Prostate gland (tissue), 2 donors: ENCODE data around the gene MATK. TPM values are rescaled to one million over a fixed set of nuclear protein-coding genes. Genes with fewer than 3 reads are reported as not detected.

Source experiments
- DNase-seq: peaks from one replicate; pipeline ENCODE4 v3.0.0-alpha.2; 2019; ENCODE audit warnings: low spot score
- H3K27ac ChIP-seq, 2 donors: fragments of 200-600 bp; sonication (generic); 2 replicates each; pipeline ENCODE4 v1.5.1; 2017 to 2019
- H3K27me3 ChIP-seq: fragments of 200-600 bp; sonication (generic); replicated peaks from 2 replicates; pipeline ENCODE4 v1.5.1; 2019; ENCODE audit not compliant: insufficient read depth
- H3K36me3 ChIP-seq, 2 donors: fragments of 200-600 bp; sonication (generic); 1 replicate in 1 of 2; 2 replicates in 1 of 2; pipeline versions ENCODE4 v1.5.1 to v1.8.1; 2017 to 2019
- H3K4me1 ChIP-seq: fragments of 200-600 bp; sonication (generic); replicated peaks from 2 replicates; pipeline ENCODE4 v1.5.1; 2019
- H3K4me3 ChIP-seq, 2 donors: fragments of 200-600 bp; sonication (generic); 2 replicates each; pipeline ENCODE4 v1.5.1; 2017 to 2019
- H3K9me3 ChIP-seq: fragments of 200-600 bp; sonication (generic); 2 replicates; pipeline ENCODE4 v1.5.1; 2017
- POLR2A ChIP-seq: fragments of 450-650 bp; IDR thresholded peaks from one replicate; pipeline ENCODE4 v1.6.1; 2016; ENCODE audit warnings: antibody characterized with exemption, mild to moderate bottlenecking
- POLR2AphosphoS5 ChIP-seq: sonication (generic); formaldehyde crosslinking; IDR thresholded peaks from one replicate; pipeline ENCODE4 v1.6.1; 2017; ENCODE audit warnings: antibody characterized with exemption
- WGBS: methylation state at CpG from one replicate; pipeline ENCODE4 v1.1.5; 2018; 5-methylcytosine and 5-hydroxymethylcytosine counted together
- intact Hi-C: fragments of 100-400 bp; cut with DNase I; formaldehyde crosslinking; loops from one replicate; pipeline ENCODE4 v1.14.2; 2022
- total RNA-seq, 2 donors: library from RNA; depleted of rRNA; stranded (reverse); fragments of >200 nt; gene quantifications; one replicate each; pipeline ENCODE4 v1.1.0, GENCODE V29; 2016
- TF ChIP-seq, protein P1 (sequence below), 4 experiments: fragments of 200-600 bp in 2 of 4; fragments of 450-650 bp in 2 of 4; sonication (generic) in 2 of 4; IDR thresholded peaks; 1 replicate in 3 of 4; 2 replicates in 1 of 4; pipeline ENCODE4 v1.5.1; 2016 to 2019; ENCODE audit warnings: antibody characterized with exemption in 4 of 4, mild to moderate bottlenecking in 2 of 4, moderate library complexity in 2 of 4

Gene MATK
- total RNA-seq, 2 donors from 2014 or later = 1.9 to 4.4 TPM

DNA sequence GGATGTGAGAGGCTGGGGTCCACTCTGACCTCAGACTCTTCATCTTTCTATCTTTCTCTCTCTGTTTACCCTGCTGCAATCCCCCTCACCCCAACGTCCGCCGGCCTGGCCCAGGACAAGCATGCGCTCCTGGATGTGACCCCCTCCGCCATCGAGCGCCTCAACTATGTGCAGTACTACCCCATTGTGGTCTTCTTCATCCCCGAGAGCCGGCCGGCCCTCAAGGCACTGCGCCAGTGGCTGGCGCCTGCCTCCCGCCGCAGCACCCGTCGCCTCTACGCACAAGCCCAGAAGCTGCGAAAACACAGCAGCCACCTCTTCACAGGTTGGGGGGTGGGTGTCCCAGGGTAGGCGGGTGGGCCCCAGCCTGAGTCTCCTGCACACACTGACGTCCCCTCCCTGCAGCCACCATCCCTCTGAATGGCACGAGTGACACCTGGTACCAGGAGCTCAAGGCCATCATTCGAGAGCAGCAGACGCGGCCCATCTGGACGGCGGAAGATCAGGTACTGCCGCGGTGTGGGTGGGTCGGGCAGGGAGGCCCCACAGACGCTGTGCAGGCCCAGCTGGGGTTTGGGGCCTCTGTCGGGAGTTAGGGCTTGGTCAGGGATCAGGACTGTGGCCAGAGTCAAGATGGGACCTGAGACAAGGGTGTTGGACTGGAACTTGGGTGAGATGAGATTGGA is 39.7 kb downstream of the MATK start:
- Histone ChIP-seq H3K4me1 (no peaks in the 10 kb centered on the region), H3K4me3 (no peak overlapping the region), H3K36me3 (peaks cover 0 to 9% of the 10 kb centered on the region in 2 donors), H3K9me3 (no peaks in the 10 kb centered on the region), H3K27me3 (no peaks in the 10 kb centered on the region), H3K27ac (no peak overlapping the region)
- TF ChIP-seq, protein P1, sequence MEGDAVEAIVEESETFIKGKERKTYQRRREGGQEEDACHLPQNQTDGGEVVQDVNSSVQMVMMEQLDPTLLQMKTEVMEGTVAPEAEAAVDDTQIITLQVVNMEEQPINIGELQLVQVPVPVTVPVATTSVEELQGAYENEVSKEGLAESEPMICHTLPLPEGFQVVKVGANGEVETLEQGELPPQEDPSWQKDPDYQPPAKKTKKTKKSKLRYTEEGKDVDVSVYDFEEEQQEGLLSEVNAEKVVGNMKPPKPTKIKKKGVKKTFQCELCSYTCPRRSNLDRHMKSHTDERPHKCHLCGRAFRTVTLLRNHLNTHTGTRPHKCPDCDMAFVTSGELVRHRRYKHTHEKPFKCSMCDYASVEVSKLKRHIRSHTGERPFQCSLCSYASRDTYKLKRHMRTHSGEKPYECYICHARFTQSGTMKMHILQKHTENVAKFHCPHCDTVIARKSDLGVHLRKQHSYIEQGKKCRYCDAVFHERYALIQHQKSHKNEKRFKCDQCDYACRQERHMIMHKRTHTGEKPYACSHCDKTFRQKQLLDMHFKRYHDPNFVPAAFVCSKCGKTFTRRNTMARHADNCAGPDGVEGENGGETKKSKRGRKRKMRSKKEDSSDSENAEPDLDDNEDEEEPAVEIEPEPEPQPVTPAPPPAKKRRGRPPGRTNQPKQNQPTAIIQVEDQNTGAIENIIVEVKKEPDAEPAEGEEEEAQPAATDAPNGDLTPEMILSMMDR (IDR thresholded peaks at IDR 0.05) = no peak
- TF ChIP-seq POLR2AphosphoS5 (no peak), POLR2A (no peak)
- intact Hi-C loops = no loop called here
- WGBS = 73% methylated on average over 31 of the region's 31 CpGs
- DNase-seq = no peak

DNA sequence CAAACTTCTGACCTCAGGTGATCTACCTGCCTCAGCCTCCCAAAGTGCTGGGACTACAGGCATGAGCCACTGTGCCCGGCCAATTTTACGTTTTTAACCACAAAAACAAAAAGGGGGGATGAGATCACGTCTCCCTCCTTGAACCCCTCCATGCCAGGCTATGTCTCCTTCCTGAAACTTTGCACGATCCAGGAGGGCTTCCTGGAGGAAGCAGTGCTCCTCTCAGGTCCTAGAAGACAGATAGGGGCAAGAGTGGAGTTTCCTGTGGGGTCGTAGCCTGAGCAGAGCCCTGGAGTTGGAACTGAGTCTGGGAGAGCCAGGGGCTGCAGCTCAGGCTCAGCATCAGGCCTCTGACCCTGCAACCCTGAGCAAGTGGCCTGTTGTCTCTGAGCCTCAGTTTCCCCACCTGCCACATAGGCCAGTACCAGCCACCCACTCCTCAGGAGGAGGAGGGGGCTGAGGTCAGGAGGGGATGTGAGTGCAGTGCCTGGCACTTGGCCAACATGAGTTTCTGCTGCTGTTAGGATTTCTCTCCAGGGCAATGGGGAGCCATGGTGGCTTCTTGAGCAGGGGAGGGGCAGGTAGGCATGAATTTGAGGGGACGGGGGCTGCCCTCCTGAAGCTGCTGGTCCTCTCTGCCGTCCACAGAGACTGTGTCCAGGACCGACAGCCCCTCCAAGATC is 40.7 kb downstream of the MATK start:
- Histone ChIP-seq H3K27me3 (no peaks in the 10 kb centered on the region), H3K4me1 (no peaks in the 10 kb centered on the region), H3K4me3 (no peak overlapping the region), H3K27ac (no peak overlapping the region), H3K36me3 (peaks cover 0 to 5% of the 10 kb centered on the region in 2 donors), H3K9me3 (no peaks in the 10 kb centered on the region)
- intact Hi-C loops = no loop called here
- WGBS = 66% methylated on average over 8 of the region's 8 CpGs
- DNase-seq = no peak
- TF ChIP-seq, protein P1 (IDR thresholded peaks at IDR 0.05) = no peak
- no peak for TF ChIP-seq POLR2A
- no peak for TF ChIP-seq POLR2AphosphoS5

DNA sequence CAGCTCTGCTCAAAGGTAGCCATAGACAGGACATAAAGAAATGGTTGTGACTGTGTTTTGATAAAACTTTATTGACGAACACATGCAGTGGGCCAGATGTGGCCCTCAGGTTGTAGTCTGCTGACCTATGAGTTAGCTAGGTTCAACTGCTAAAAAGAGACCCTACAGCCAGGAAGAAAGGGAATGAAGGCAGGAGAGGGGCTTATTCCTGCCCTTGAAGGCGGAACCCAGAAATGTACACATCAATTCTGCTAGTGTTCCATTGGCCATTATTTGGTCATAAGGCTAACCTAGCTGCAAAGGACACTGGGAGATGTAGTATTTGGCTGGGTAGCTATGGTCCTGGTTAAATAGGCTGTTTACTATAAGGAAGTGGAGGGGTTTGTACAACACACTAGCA is 42.7 kb downstream of the MATK start:
- H3K36me3 ChIP-seq = no peaks in the 10 kb centered on the region
- 96% methylated on average over 2 of the region's 2 CpGs for WGBS
- H3K27ac ChIP-seq = no peak overlapping the region
- intact Hi-C loops = no loop called here
- no peaks in the 10 kb centered on the region for H3K9me3 ChIP-seq
- TF ChIP-seq, protein P1 (IDR thresholded peaks at IDR 0.05) = no peak
- TF ChIP-seq POLR2A (no peak), POLR2AphosphoS5 (no peak)
- no peak for DNase-seq
- no peaks in the 10 kb centered on the region for H3K27me3 ChIP-seq
- H3K4me1 ChIP-seq = no peaks in the 10 kb centered on the region
- H3K4me3 ChIP-seq = no peak overlapping the region

DNA sequence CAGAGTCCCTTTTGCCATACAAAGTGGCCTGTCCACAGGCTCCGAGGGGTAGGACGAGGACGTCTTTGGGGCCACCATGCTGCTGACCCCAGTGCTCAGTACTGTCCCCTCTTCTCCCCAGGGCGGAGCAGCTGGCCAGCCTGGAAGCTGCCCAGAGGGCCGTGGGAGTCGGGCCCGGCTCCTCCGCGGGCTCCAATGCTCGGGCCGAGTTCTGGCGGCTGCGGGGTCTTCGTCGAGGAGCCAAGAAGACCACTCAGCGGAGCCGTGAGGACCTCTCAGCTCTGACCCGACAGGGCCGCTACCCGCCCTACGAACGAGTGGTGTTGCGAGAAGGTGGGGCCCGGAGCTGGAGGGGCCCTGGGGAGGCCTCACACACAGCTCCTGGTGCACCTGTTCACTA is 45.8 kb downstream of the MATK start:
- DNase-seq = no peak
- intact Hi-C loops = no loop called here
- Histone ChIP-seq H3K27ac (no peak overlapping the region), H3K36me3 (no peaks in the 10 kb centered on the region), H3K4me1 (no peaks in the 10 kb centered on the region), H3K27me3 (no peaks in the 10 kb centered on the region), H3K9me3 (no peaks in the 10 kb centered on the region), H3K4me3 (no peak overlapping the region)
- WGBS = 94% methylated on average over 22 of the region's 24 CpGs
- TF ChIP-seq, protein P1 (IDR thresholded peaks at IDR 0.05) = no peak
- TF ChIP-seq POLR2AphosphoS5 (no peak), POLR2A (no peak)
